Islet precursor cell (in vitro differentiated cells): ENCODE data around the gene OGN.

ENCODE experiments used
- DNase-seq: peaks from one replicate; pipeline ENCODE4 v3.0.0-alpha.2; 2018

OGN gene

GRCh38 chr9:92402826-92403745, 1.3 kb downstream of the OGN start:
- no peak for DNase-seq

- DNase-seq, result no peak
Observed at GRCh38 chr9:92402360-92402759, 2.0 kb downstream of the OGN start.

GRCh38 chr9:92397853-92398252, 6.5 kb downstream of the OGN start:
- DNase-seq, result no peak

- no peak for DNase-seq
Observed at GRCh38 chr9:92395617-92396016, 8.8 kb downstream of the OGN start.

DNA sequence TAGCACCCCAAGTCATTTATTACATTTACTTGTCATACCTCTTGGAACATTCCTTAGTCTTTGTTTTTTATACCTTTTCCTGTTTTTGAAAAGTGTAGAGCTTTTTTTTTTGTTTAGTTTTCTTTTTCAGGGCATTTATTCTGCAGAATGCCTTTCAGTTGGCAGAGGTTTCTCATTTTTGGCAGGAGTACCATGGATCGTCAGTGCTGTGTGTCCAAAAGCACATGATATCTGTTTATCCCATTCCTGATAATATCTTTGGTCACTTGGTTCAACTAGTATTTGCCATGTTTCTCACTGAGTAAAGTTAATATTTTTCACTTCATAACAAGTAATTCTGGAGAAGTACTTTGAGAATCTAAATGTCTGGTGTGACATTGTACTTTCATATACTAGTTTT, 10.7 kb downstream of the OGN start:
- DNase-seq, result no peak

DNA sequence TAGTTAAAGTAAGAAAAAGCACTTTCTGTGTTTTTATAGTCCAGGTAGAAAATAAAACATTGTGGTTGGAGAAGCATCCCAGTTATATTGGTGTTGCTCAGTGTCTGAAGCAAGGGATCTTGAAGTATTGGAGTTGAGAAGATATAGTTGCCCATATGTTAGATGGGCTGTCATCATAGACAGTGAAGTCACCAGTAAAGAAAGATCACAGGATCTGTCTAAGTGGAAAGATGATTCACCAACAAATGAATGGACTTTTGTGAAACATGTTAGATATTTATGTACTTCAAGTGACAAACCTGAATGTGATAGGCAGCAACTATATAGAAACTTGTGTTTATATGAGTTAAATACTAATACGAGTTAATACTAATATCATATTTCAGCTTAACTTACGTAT, 11.7 kb downstream of the OGN start:
- no peak for DNase-seq

DNA sequence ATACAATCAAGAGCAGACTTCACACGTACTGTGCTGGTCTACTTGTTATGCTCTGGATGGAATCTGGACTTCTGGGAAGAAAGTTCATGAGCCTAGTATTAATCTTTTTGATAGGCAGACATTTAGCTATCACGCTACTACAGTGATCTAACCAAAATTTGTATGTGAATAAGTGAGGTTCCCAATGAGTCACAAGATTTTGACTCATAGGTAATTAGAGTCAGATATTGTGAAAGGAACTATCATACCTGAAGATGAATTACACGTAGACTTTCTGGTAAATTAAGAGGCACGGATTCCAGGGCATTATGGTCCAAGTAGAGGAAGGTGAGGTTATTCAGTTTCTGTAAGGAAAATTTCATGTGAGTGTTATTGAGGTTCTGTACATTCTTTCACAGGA, 18.4 kb downstream of the OGN start:
- DNase-seq, result no peak

GRCh38 chr9:92385477-92385876, 18.9 kb downstream of the OGN start:
- DNase-seq, result no peak

DNA sequence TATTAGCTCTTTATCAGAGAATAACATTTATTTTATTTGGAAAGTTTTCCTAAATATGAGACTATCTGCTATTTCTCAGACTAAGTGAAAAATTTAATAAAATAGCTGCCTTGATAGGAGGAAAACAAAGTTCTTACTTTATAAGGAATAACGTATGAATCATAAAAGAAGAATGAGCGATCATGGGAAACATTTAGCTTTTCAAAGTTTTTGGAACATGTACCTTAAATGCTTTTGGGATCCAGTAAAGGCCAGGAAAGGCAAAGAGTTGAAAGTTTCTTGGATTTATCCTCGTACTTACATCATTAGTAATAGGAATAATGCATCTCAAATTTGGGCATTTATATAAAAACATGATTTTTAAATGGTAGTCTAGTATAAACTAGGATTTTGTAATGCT, 19.4 kb downstream of the OGN start:
- no peak for DNase-seq

DNA sequence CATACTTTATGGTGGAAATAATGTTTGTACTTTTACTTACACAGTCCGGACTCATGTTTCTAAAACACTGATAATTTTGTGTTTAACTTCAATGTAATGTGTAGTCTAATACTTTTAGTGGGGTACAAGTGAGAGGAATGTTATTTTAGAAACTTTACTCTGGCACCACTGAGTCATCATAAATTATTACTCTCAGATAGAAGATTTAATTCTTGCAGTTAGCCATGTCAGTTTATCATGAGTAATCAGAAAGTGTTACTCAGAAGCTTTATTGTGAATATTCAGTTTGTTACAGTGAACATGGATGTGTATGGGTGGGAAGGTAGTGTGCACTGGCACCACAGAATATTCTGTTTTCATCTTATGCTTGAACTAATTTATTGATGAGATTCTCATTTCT, 20.0 kb downstream of the OGN start:
- DNase-seq, result no peak

DNA sequence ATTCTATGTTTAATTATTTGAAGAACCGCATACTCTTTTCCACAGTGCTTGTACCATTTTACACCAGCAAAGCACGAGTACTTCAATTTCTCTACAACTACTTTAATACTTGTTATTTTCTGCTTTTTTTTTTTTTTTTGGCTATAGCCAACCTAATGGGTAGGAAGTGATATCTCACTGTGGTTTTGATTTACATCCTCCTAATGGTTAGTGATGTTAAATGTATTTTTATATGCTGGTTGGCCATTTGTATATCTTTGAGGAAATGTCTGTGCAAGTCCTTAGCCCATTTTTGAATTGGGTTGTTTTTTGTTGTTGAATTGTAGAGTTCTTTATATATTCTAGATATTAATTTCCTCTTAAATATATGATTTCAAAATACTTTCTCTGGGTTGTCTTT, 22.6 kb downstream of the OGN start:
- DNase-seq, result no peak

DNA sequence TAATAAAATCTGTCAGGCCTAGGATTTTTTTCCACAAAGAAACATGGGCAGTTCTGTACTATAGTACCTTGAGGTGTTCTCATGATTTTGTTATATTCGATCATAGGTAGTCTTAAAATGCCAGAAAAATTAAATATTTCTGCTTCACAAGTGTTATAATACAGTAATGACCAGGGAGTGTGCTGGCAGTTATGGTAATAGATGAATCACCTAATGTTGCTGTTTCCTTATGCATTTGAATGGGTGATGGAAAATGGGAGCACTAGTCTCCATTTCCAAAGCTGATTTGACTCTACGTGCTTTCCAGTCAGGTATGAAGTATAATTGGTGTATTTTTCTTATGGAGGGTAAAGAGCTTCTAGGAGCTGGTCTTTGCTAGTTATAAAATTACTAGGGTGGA, 23.8 kb downstream of the OGN start:
- DNase-seq, result no peak

GRCh38 chr9:92378865-92379560, 25.4 kb downstream of the OGN start:
- peak; percentile 80 for DNase-seq

DNA sequence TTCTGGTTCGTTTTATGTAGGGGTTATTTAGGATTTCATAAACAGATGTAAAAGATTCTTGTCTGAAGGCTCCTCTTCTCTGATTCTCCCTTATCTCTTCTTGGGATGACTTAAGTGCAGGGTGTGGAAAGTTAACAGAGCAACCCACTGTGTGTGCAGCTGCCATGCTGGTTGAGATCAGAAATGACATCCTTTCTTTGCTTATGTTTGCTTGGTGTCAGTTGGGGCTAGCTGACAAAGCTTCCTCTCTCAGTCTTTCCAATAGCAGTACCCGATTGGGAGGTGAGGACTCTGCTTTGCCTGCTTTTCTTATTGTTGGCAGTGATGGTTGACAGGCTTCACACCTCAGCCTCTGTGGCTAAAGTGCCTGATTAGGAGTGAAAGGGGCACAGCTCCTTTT, 26.5 kb downstream of the OGN start:
- DNase-seq, result peak; percentile 62

DNA sequence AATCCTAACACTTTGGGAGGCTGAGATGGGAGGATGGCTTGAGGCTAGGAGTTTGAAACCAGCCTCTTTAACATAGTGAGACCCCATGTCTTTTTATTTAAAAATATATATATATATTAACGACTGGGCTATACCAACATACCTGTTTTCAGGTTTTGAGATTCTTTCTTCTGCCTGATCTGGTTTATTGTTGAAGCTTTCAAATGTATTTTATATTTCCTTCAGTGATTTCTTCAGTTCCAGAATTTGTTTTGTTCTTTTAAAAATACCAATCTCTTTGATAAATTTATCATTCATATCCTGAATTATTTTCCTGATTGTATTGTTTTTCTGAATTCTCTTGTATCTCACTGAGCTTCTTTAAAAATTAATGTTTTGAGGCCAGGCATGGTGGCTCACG, 31.2 kb downstream of the OGN start:
- DNase-seq, result no peak

DNA sequence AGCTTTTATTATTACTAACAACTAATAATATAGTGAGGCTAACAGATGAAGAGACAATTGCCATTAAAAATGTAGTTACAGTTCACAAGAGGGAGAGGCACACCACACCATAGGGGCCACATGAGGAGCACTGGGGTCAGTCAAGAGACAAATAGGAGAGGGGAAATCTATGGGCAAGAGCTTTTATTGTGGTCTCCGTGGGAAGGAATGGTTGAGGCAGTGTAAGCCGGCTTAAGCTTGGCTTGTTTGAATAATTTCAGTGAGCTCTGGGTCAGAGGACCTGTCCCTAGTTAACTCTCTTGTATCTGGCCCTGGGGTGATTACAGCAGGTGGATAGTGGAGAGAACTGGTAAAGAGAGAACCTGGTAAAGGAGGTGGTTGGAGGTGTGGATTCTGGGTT, 35.3 kb downstream of the OGN start:
- DNase-seq, result no peak

DNA sequence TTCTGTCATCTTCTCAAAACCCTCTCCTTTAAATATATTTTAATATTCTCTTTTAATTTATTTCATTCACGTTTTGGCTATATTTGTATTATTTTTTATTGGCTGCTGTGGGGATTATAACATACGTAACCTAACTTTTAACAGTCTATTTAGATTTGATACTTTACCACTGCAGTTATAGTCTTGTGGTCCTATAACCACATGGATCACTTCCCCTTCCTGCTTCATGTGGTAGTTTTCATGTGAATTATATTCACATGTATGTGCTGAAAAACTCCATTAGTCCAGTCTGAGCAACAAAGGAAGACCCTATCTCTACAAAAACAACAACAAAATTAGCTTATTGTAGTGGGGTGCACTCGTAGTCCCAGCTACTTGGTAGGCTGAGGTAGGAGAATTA, 44.3 kb downstream of the OGN start:
- DNase-seq, result no peak

DNA sequence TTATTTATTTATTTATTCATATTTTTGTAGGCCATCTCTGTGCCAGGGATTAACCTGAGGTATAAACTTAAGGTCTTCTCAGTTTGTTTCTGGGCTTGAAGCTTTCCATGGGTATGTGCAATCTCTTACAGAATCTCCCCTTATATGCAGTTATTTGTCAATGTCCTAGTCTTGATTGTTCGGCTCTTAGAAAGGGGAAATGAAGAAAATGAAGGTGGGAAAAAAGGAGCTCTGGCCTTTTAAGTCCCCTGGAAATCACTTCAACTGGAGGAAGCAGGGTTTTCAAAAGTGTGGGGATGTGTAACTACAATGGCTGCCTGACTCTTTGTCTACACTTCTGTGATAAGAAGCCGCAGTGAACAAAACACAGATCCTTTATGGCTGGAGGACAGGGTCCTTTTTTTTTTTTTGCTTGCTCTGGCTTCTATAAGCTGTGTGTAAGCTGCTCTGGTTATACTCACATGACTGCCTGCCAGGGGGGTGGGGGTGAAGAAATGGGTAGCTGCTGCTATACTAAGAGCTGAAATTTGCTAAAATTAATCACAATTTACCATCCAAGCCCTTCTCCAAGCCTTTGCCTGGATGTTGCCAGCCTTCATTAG, 44.9 kb downstream of the OGN start:
- DNase-seq, result peak; percentile 55

- no peak for DNase-seq
Observed at GRCh38 chr9:92353051-92353450, 51.3 kb downstream of the OGN start.

DNA sequence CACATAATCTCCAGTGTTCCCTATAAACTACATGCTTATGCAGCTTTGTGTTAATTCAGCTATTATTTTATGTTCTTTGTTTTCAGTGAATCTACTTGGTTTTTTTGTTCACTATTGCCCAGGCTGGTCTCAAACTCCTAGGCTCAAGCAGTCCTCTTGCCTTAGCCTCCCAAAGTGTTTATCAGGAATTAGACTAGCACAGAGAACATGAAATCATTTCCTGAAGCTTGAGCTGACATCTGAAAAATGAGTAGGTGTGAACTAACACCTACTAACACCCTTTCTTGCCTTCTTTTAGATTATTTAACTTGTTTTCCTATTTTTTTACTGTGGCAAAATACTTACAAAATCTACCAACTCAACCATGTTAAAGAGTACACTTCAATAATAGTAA, 53.6 kb downstream of the OGN start:
- DNase-seq, result no peak

DNA sequence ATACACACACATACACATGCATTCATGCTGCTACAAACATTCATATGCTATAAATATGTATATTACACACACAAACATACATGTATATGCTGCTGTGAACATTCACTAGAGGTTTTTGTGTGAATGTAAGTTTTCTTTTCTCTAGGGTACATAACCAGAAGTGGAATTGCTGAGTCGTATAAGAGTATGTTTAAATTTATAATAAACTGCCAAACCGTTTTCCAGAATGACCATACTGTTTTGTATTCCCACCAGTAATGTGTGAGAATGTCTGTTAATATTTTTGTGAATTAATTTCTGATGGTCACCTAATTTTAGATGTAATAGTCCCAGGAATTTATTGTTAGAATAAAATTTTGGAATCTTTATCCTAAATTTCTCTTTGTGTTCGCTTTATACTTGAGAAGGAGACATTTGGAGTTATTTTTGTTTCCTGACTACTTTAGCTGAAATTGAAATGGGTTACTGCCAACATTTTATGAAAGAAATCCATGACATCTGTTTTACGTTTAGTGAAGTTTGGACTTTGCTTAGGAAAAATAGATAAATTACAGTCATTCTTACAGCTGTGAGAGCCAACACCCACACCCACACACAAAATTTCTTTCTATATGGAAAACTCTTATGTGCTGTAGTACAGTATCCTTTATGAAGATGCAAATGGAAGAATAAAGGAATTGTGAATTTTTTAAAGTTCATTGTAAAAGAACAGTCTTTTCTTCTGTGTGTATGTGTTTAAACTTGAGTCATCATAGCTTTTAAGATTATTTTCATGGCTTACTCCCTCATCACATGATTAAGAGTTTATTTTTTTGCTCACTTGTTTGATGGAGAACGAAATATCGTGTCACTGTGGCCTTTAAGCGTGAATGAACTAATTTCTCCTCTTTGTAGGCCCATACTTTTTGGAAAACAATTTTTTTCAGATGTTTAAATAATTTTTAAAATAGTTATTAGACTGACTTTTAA, 54.3 kb downstream of the OGN start:
- no peak for DNase-seq

DNA sequence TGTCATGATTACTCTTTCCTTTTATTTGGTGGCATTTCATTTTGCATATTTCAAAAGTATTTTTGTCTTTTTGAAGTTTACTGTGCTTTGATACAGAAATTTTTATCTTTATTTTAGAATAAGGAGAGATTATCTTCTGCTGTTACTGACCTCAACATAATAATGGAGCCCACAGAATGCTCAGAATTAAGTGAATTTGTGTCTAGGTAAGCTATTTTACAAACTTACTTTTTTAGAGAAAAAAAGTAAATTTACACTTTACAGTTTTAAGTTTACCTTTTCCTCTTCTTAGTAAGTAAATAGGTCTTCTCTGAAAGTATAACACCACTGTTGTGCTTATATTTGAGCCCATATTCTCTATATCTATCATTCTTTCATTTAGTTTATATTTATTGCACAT, 58.8 kb downstream of the OGN start:
- no peak for DNase-seq
